IMR-90 (cell line): ENCODE data around the gene LIPH.

Source experiments
- CHD1 ChIP-seq: IDR thresholded peaks from 2 replicates; pipeline ENCODE4 v1.6.1; 2012; ENCODE audit warnings: low read depth, low read length, improper control_type of control experiment
- CTCF ChIP-seq: conservative IDR thresholded peaks from 2 replicates; pipeline ENCODE4 v1.5.1; 2012; ENCODE audit warnings: mild to moderate bottlenecking, low read depth, low read length, improper control_type of control experiment
- MAZ ChIP-seq: IDR thresholded peaks from 2 replicates; pipeline ENCODE4 v1.6.1; 2012; ENCODE audit warnings: low read depth, mild to moderate bottlenecking, low read length, improper control_type of control experiment, moderate library complexity, borderline replicate concordance
- POLR2A ChIP-seq: IDR thresholded peaks from 2 replicates; pipeline ENCODE4 v1.6.1; 2012; ENCODE audit warnings: mild to moderate bottlenecking, low read depth, low read length
- RAD21 ChIP-seq: IDR thresholded peaks from 2 replicates; pipeline ENCODE4 v1.6.1; 2012; ENCODE audit warnings: low read length, improper control_type of control experiment
- RCOR1 ChIP-seq: IDR thresholded peaks from 2 replicates; pipeline ENCODE4 v1.6.1; 2012; ENCODE audit warnings: mild to moderate bottlenecking, low read length, improper control_type of control experiment; ENCODE audit not compliant: insufficient replicate concordance

DNA sequence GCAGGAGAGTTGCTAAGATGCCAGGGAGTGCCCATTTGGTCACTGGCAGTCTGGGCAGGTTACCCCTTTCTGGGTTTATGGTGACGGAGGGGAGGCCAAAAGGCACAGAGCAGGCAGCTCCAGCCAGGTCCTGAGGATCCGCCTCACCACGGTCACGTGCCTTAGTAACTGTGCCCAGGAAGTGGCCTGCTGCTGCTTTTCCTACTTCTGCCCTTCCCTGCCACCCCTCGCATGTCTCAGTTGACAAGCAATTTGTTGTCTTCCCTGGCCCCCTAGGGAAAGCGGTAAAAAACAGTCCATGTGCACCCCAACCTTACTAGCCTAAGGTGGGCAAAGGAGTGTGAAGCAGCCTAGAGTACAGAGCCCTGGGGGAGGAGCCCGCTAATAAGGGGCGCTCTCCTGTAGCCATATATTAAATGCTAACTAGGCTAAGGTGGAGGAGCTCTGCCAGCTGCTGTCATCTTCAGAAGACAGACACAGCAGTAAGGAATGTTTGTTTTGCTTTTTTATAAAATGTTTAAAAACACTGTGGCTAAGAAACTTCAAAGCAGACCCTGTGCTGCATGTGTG lies 9.1 kb upstream of the LIPH start:
- TF ChIP-seq CTCF (no peak), RAD21 (no peak), POLR2A (no peak), RCOR1 (no peak), CHD1 (no peak), MAZ (no peak)
